ENCODE results near the gene TNS2.

DNA sequence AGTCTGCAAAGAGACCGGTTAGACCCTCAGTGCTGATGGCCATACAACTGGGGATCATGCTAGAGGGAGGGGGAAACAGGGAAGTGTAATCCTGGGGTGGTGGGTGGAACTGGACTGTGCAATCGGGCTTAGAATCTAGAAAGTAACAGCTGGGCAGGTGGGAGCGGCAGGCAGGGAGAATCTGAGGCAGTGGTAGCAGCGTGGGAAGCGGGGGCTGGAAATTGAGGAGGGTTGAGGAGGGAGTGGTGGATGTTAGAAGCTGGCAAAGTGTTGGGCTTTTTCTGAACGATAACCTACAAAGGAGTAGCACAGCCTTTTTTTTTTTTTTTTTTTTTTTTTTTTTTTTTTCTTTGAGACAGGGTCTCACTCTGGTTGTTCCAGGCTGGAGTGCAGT, 44.5 kb downstream of the TNS2 start:
- TF ChIP-seq POLR2AphosphoS5 (IDR thresholded peaks at IDR 0.05; ENCODE audit: low read depth, low read length) (no peak), POLR2A (IDR thresholded peaks at IDR 0.05; ENCODE audit: low read depth, low read length) (no peak), SPI1 (IDR thresholded peaks at IDR 0.05; ENCODE audit: low read depth, low read length) (no peak), TAF1 (IDR thresholded peaks at IDR 0.05; ENCODE audit: low read depth, low read length) (no peak), POU2F2 (IDR thresholded peaks at IDR 0.05; ENCODE audit: low read depth, low read length) (no peak)

Data from GM12891 (cell line).